Body of pancreas (tissue), 4 donors: ENCODE data around the gene BIRC5.

Experiments
- CTCF ChIP-seq, 7 experiments: fragments of 450-650 bp in 4 of 7; fragments of 200-600 bp in 3 of 7; sonication (generic) in 3 of 7; IDR thresholded peaks; one replicate each; pipeline ENCODE4 v1.5.1; 2016 to 2019; ENCODE audit warnings: antibody characterized with exemption in 7 of 7
- POLR2A ChIP-seq, 3 donors: fragments of 450-650 bp; IDR thresholded peaks; one replicate each; pipeline ENCODE4 v1.6.1; 2016; ENCODE audit warnings: antibody characterized with exemption in 3 of 3, mild to moderate bottlenecking in 2 of 3

- TF ChIP-seq CTCF (IDR thresholded peaks at IDR 0.05), result no peak
- no peak for TF ChIP-seq POLR2A (IDR thresholded peaks at IDR 0.05)
Observed at GRCh38 chr17:78232859-78233173, 18.8 kb downstream of the BIRC5 start.
